ENCODE measurements around the gene PRPF6. TPM values are rescaled to one million over a fixed set of nuclear protein-coding genes. Genes with fewer than 3 reads are reported as not detected.
A peak's percentile ranks its signal among the peaks of the same experiment; 100 is the strongest.

Gene PRPF6
- total and polyA plus RNA-seq, 2 of the 13 experiments (the other 11 are each of a cell fraction or from before 2014, with no cell fraction given): 63.7 to 101 TPM

- Histone ChIP-seq H2AFZ (ENCODE audit: low read length) (no peak within 1 kb of the TSS), H3K9ac (ENCODE audit: insufficient read depth, low read depth, low read length) (peak within 1 kb of the TSS; percentile 82), H3K27me3 (ENCODE audit: control insufficient read depth in 1 of 2, insufficient read depth in 2 of 2, low read length in 2 of 2) (no peaks in the 10 kb centered on the region), H3K27ac (ENCODE audit: extremely low read length, insufficient read depth, low read length) (peak within 1 kb of the TSS; percentile 82), H3K9me3 (ENCODE audit: low read length) (no peaks in the 10 kb centered on the region), H3K36me3 (replicated peaks in 1 of 2; ENCODE audit: control insufficient read depth in 1 of 2, insufficient read depth in 2 of 2, low read length in 2 of 2) (peaks cover 18 to 26% of the 10 kb centered on the region in 2 experiments), H3K4me1 (ENCODE audit: insufficient read depth, low read length) (peaks cover 56% of the 10 kb centered on the region), H3K79me2 (ENCODE audit: insufficient read depth, low read length) (peaks cover 18% of the 10 kb centered on the region), H3K4me3 (replicated peaks in 1 of 3; ENCODE audit: insufficient read depth in 1 of 3, low read depth in 2 of 3, low read length in 3 of 3) (peak within 1 kb of the TSS; percentile 57 to 84 (median 71)), H3K4me2 (ENCODE audit: low read depth, low read length) (peak within 1 kb of the TSS; percentile 92), H4K20me1 (ENCODE audit: insufficient read depth, low read length) (no peaks in the 10 kb centered on the region)
- intact Hi-C loops (cut with micrococcal nuclease; ENCODE audit: unreplicated experiment) (loop anchor here (1.0 to 2.0 kb wide), 3 partner anchors 12 to 55 kb away; partner anchors contain the start of gene PRPF6), in situ Hi-C loops (cut with HindIII; ENCODE audit: extremely low pct_ligation_motif_present, low pct_unique_long_range_greater_than_20kb) (no loop called here)
- peak; percentile 72 for ATAC-seq
- ChIA-PET POLR2A (interaction anchor here (0.7 to 10.1 kb wide), 22 partner anchors 8 to 409 kb away, joined by 3 to 252 read pairs (median 4); partner anchors contain the start of genes GMEB2, OPRL1, PCMTD2 and PRPF6), CTCF (ENCODE audit: low intra/inter-chr PET ratio, low total read pairs) (no interaction called here)
- FAIRE-seq: peak; percentile 80
- BruUV-seq (replicated peaks): no TSS peak
- 5% methylated on average over 6 of the region's 10 CpGs for WGBS (ENCODE audit: low lambda C conversion rate)
- DNase-seq (ENCODE audit: low spot score): peak; percentile 94
- TF ChIP-seq MED1 (CRISPR knock-in tag; IDR thresholded peaks at IDR 0.05) (peak; percentile 59; the same call in 1 of the 2 replicates), ZBTB39 (CRISPR knock-in tag; IDR thresholded peaks at IDR 0.05) (no peak), TBX3 (IDR thresholded peaks at IDR 0.05; ENCODE audit: borderline replicate concordance) (no peak), ARID4A (CRISPR knock-in tag; IDR thresholded peaks at IDR 0.05; ENCODE audit: borderline replicate concordance) (peak; percentile 96), HNF4G (IDR thresholded peaks at IDR 0.05; ENCODE audit: borderline replicate concordance, low read depth, low read length) (no peak), HNF4G (CRISPR knock-in tag; IDR thresholded peaks at IDR 0.05; ENCODE audit: borderline replicate concordance, low read depth) (peak; percentile 82), GABPA (IDR thresholded peaks at IDR 0.05; ENCODE audit: low read depth, low read length) (no peak), GABPA (CRISPR knock-in tag; IDR thresholded peaks at IDR 0.05; ENCODE audit: low read depth) (peak; percentile 32; the same call in 1 of the 2 replicates), ZNF446 (CRISPR knock-in tag; IDR thresholded peaks at IDR 0.05) (no peak), CCDC6 (CRISPR knock-in tag; IDR thresholded peaks at IDR 0.05) (peak; percentile 78; the same call in 1 of the 2 replicates), FOXC1 (CRISPR knock-in tag; IDR thresholded peaks at IDR 0.05; ENCODE audit: borderline replicate concordance) (peak; percentile 97), RXRA (CRISPR knock-in tag; IDR thresholded peaks at IDR 0.05) (peak; percentile 76; the same call in 1 of the 2 replicates), ZBTB43 (CRISPR knock-in tag; conservative IDR thresholded peaks at IDR 0.05) (0 out of 2 replicates have a peak, but pooled peaks have one; percentile 22), ZNF468 (CRISPR knock-in tag; IDR thresholded peaks at IDR 0.05) (no peak; the same call in 1 of the 2 replicates), ZNF674 (CRISPR knock-in tag; IDR thresholded peaks at IDR 0.05; ENCODE audit: low read depth) (peak; percentile 78; the same call in 1 of the 2 replicates), ZNF720 (CRISPR knock-in tag; IDR thresholded peaks at IDR 0.05) (no peak), BRD4 (CRISPR knock-in tag; IDR thresholded peaks at IDR 0.05) (peak; percentile 43; the same call in 1 of the 2 replicates), ZNF644 (CRISPR knock-in tag; IDR thresholded peaks at IDR 0.05; ENCODE audit: low read depth) (peak; percentile 28; the same call in 1 of the 2 replicates), SRY (CRISPR knock-in tag; IDR thresholded peaks at IDR 0.05) (no peak)
Measured at GRCh38 chr20:64035933-64036345, 55.0 kb downstream of the PRPF6 start, which contains the start of gene C20orf204. Gene C20orf204, plus strand, starts transcription at chr20:64036182. Its CDS starts 142 bp downstream, at chr20:64036324.

Measured in HepG2 (cell line).